Left ventricle myocardium superior (tissue), 1 donor: Measurements from ENCODE around the gene FRAS1. TPM values are rescaled to one million over a fixed set of nuclear protein-coding genes. Genes with fewer than 3 reads are reported as not detected.
"Not testable (repeated sequence)": the region's sequence is repeated elsewhere in the genome, so short reads cannot be mapped to it uniquely, and the experiment has no call there.

Source experiments
- ATAC-seq: fragments of 200-7000 bp; cut with Tn5 transposase; one replicate; pipeline ENCODE4 v1.9.1; 2020; ENCODE audit warnings: mild to moderate bottlenecking, moderate library complexity
- DNase-seq: peaks from one replicate; pipeline ENCODE4 v3.0.0-alpha.2; 2020
- intact Hi-C: fragments of 100-400 bp; cut with micrococcal nuclease; formaldehyde crosslinking; loops from one replicate; pipeline ENCODE4 v1.11.0; 2022
- total RNA-seq: library from RNA; stranded (reverse); fragmentation: NEBNext Ultra II Directional; extraction: Animal tissue kit (Norgen Biotek cat#: 25700); gene quantifications from one replicate; pipeline ENCODE4 v1.2.1, GENCODE V29; 2021
- donor health status: DM: no; HTN: yes; CAD: no; lungs with severe emphysema.

Gene FRAS1
- total RNA-seq, 1 donor from 2014 or later: 3.7 TPM

- ATAC-seq (peak; percentile 45), DNase-seq (peak; percentile 61)
- intact Hi-C loops: no loop called here
These were observed 752 bp downstream of the FRAS1 start for GRCh38 chr4:78057600-78058550.

- peak; percentile 59 for DNase-seq
- peak; percentile 44 for ATAC-seq
- intact Hi-C loops: no loop called here
These were observed 1.7 kb downstream of the FRAS1 start for GRCh38 chr4:78058591-78059523.

GRCh38 chr4:78059524-78059889 lies 2.4 kb downstream of the FRAS1 start:
- DNase-seq (peak; percentile 41), ATAC-seq (peak; percentile 41)
- intact Hi-C loops: no loop called here

GRCh38 chr4:78059938-78060337 lies 2.8 kb downstream of the FRAS1 start:
- DNase-seq (no peak), ATAC-seq (no peak)
- intact Hi-C loops: no loop called here

- intact Hi-C loops: no loop called here
- DNase-seq (no peak), ATAC-seq (no peak)
These were observed 4.9 kb downstream of the FRAS1 start for GRCh38 chr4:78061939-78062570.

GRCh38 chr4:78065508-78066192 lies 8.5 kb downstream of the FRAS1 start:
- intact Hi-C loops: no loop called here

GRCh38 chr4:78068481-78068880 lies 11.4 kb downstream of the FRAS1 start:
- no peak for ATAC-seq
- intact Hi-C loops: no loop called here
- DNase-seq: no peak

More at GRCh38 chr4:78065508-78066192, 8.5 kb downstream of the FRAS1 start:
- DNase-seq (no peak), ATAC-seq (no peak)

GRCh38 chr4:78069319-78069718 lies 12.2 kb downstream of the FRAS1 start:
- intact Hi-C loops: no loop called here
- no peak for ATAC-seq
- DNase-seq: no peak

GRCh38 chr4:78069859-78070258 lies 12.7 kb downstream of the FRAS1 start:
- no peak for DNase-seq
- intact Hi-C loops: no loop called here
- no peak for ATAC-seq

GRCh38 chr4:78070731-78071282 lies 13.7 kb downstream of the FRAS1 start:
- DNase-seq: no peak
- intact Hi-C loops: no loop called here
- ATAC-seq: no peak

- ATAC-seq: no peak
- intact Hi-C loops: no loop called here
- no peak for DNase-seq
These were observed 17.6 kb downstream of the FRAS1 start for GRCh38 chr4:78074759-78075158.

GRCh38 chr4:78075986-78076385 lies 18.9 kb downstream of the FRAS1 start:
- no peak for ATAC-seq
- intact Hi-C loops: no loop called here
- no peak for DNase-seq

GRCh38 chr4:78078101-78078500 lies 21.0 kb downstream of the FRAS1 start:
- intact Hi-C loops: no loop called here
- no peak for DNase-seq
- no peak for ATAC-seq

- no peak for ATAC-seq
- no peak for DNase-seq
- intact Hi-C loops: no loop called here
These were observed 22.8 kb downstream of the FRAS1 start for GRCh38 chr4:78079726-78080430.

- intact Hi-C loops: no loop called here
- DNase-seq: no peak
- ATAC-seq: no peak
These were observed 24.4 kb downstream of the FRAS1 start for GRCh38 chr4:78081541-78081940.

GRCh38 chr4:78083035-78083434 lies 25.9 kb downstream of the FRAS1 start:
- intact Hi-C loops: no loop called here
- ATAC-seq (no peak), DNase-seq (no peak)

GRCh38 chr4:78091534-78091933 lies 34.4 kb downstream of the FRAS1 start:
- DNase-seq (no peak), ATAC-seq (no peak)
- intact Hi-C loops: no loop called here

GRCh38 chr4:78092350-78092749 lies 35.2 kb downstream of the FRAS1 start:
- ATAC-seq, intact Hi-C loops, DNase-seq: not testable (repeated sequence)
